Stimulated activated CD8-positive, alpha-beta memory T cell treated with anti-CD3 and anti-CD28 coated beads, Interleukin-7, amount 100 ng/mL, for 4 hours (primary cell): ENCODE results near the gene SLC3A2.
A peak's percentile ranks its signal among the peaks of the same experiment; 100 is the strongest.
"Not testable (repeated sequence)": the region's sequence is repeated elsewhere in the genome, so short reads cannot be mapped to it uniquely, and the experiment has no call there.

Experiments used
- DNase-seq, 2 donors: peaks; one replicate each; pipeline ENCODE4 v3.0.0-alpha.2; 2020; ENCODE audit warnings: low read depth in 2 of 2

Gene SLC3A2

GRCh38 chr11:62880803-62881578 is at the start of gene SLC3A2:
SLC3A2 (plus strand) TSS chr11:62880896; CDS start chr11:62881024, 128 bp downstream.
- DNase-seq, result peak; percentile 81 to 87

- no peak for DNase-seq
Observed at GRCh38 chr11:62830904-62831519, 49.7 kb upstream of the SLC3A2 start.

- peak; percentile 99 for DNase-seq
Observed at GRCh38 chr11:62831520-62832335, 49.0 kb upstream of the SLC3A2 start, which contains the start of gene STX5. STX5 (minus strand) TSS chr11:62832051; CDS start chr11:62831243, 808 bp downstream.

GRCh38 chr11:62832336-62833234 is 48.1 kb upstream of the SLC3A2 start, which contains the start of gene TEX54:
TEX54 (minus strand) TSS chr11:62832841.
- DNase-seq, result no peak

- no peak for DNase-seq
Observed at GRCh38 chr11:62835336-62835735, 45.4 kb upstream of the SLC3A2 start.

- peak; percentile 89 to 92 for DNase-seq
Observed at GRCh38 chr11:62839050-62839945, 41.4 kb upstream of the SLC3A2 start, which contains the start of gene WDR74. WDR74 (minus strand) TSS chr11:62839590; CDS start chr11:62839570, 20 bp downstream.

- DNase-seq, result peak; percentile 71
Observed at GRCh38 chr11:62840721-62841360, 39.9 kb upstream of the SLC3A2 start.

- peak; percentile 66 to 78 for DNase-seq
Observed at GRCh38 chr11:62841361-62842170, 39.1 kb upstream of the SLC3A2 start.

- DNase-seq, result peak in 1 of 2 donors; percentile 24
Observed at GRCh38 chr11:62842171-62842741, 38.4 kb upstream of the SLC3A2 start.

- DNase-seq, result not testable (repeated sequence)
Observed at GRCh38 chr11:62842891-62843290, 37.8 kb upstream of the SLC3A2 start.

- DNase-seq, result no peak
Observed at GRCh38 chr11:62843466-62843865, 37.2 kb upstream of the SLC3A2 start.

- no peak for DNase-seq
Observed at GRCh38 chr11:62844154-62844553, 36.5 kb upstream of the SLC3A2 start.

GRCh38 chr11:62846177-62846576 is 34.5 kb upstream of the SLC3A2 start:
- DNase-seq, result no peak

GRCh38 chr11:62847767-62848314 is 32.9 kb upstream of the SLC3A2 start:
- DNase-seq, result no peak

- no peak for DNase-seq
Observed at GRCh38 chr11:62850911-62851806, 29.5 kb upstream of the SLC3A2 start.

GRCh38 chr11:62851807-62852522 is 28.7 kb upstream of the SLC3A2 start:
- DNase-seq, result no peak
